H1 (cell line): Measurements from ENCODE around the gene ITGA8. TPM values are rescaled to one million over a fixed set of nuclear protein-coding genes. Genes with fewer than 3 reads are reported as not detected.

Source experiments
- CTCF ChIA-PET: fragments of 300-600 bp; sonication (Branson Sonifier 250); formaldehyde crosslinking; loops from one replicate; lab custom pipeline; 2021; ENCODE audit not compliant: partially characterized antibody; lab: Charles Lee
- POLR2A ChIA-PET: fragments of 300-600 bp; sonication (Branson Sonifier 250); formaldehyde crosslinking; loops from one replicate; lab custom pipeline; 2021; ENCODE audit warnings: inconsistent platforms; ENCODE audit not compliant: partially characterized antibody; lab: Charles Lee
- DNase-seq, 2 experiments: peaks; one replicate each; pipeline versions ENCODE4 v3.0.0 to v3.0.0-alpha.2; 2010 to 2022; ENCODE audit warnings: low spot score in 2 of 2, low read depth in 1 of 2, mixed read lengths in 1 of 2
- FAIRE-seq: peaks from 2 replicates; lab custom pipeline; 2011; peaks lifted over from hg19 to GRCh38; lab: Jason Lieb, UNC
- H2AFZ ChIP-seq: 2 replicates; pipeline ENCODE4 v1.8.1; 2012; ENCODE audit warnings: low read length, inconsistent platforms
- H2AK5ac ChIP-seq: 2 replicates; pipeline ENCODE4 v1.6.1; 2013; ENCODE audit warnings: low read depth, low read length
- H2BK120ac ChIP-seq: replicated peaks from 2 replicates; pipeline ENCODE3; 2013; ENCODE audit warnings: low read depth, low read length, inconsistent platforms
- H2BK12ac ChIP-seq: 2 replicates; pipeline ENCODE4 v1.6.1; 2013; ENCODE audit warnings: low read depth, low read length
- H2BK15ac ChIP-seq: 2 replicates; pipeline ENCODE4 v1.6.1; 2013; ENCODE audit warnings: low read length
- H2BK20ac ChIP-seq: 2 replicates; pipeline ENCODE4 v1.6.1; 2013; ENCODE audit warnings: low read length
- H2BK5ac ChIP-seq: 2 replicates; pipeline ENCODE4 v1.6.1; 2013; ENCODE audit warnings: low read depth, low read length
- H3K14ac ChIP-seq: 2 replicates; pipeline ENCODE4 v1.6.1; 2013; ENCODE audit warnings: inconsistent platforms; ENCODE audit not compliant: insufficient read length
- H3K18ac ChIP-seq: 2 replicates; pipeline ENCODE4 v1.6.1; 2013; ENCODE audit warnings: low read length; ENCODE audit errors: extremely low read depth
- H3K23ac ChIP-seq: 2 replicates; pipeline ENCODE4 v1.6.1; 2013; ENCODE audit warnings: inconsistent platforms; ENCODE audit not compliant: insufficient read length
- H3K23me2 ChIP-seq: 2 replicates; pipeline ENCODE4 v1.6.1; 2013; ENCODE audit warnings: low read depth, low read length
- H3K27ac ChIP-seq: 2 replicates; pipeline ENCODE4 v1.6.1; 2011; ENCODE audit warnings: low read depth, low read length, inconsistent platforms
- H3K27me3 ChIP-seq, 4 experiments: replicated peaks in 1 of 4; 1 replicate in 1 of 4; 2 replicates in 3 of 4; pipeline versions ENCODE4 v1.6.1 to v1.8.1; 2011 to 2013; ENCODE audit warnings: low read length in 3 of 4, mild to moderate bottlenecking in 3 of 4, inconsistent platforms in 2 of 4, mixed read lengths in 2 of 4, moderate library complexity in 1 of 4; ENCODE audit not compliant: control insufficient read depth in 3 of 4, insufficient read depth in 3 of 4; ENCODE audit errors: extremely low read depth in 1 of 4
- H3K36me3 ChIP-seq, 4 experiments: 2 replicates each; pipeline versions ENCODE4 v1.6.1 to v1.8.1; 2011 to 2013; ENCODE audit warnings: mild to moderate bottlenecking in 4 of 4, low read length in 3 of 4, moderate library complexity in 2 of 4, control low read depth in 1 of 4, inconsistent platforms in 1 of 4; ENCODE audit not compliant: insufficient read depth in 4 of 4, control insufficient read depth in 2 of 4
- H3K4ac ChIP-seq: replicated peaks from 2 replicates; pipeline ENCODE3; 2013; ENCODE audit warnings: low read length, low read depth, mixed read lengths, inconsistent platforms; ENCODE audit not compliant: insufficient read length
- H3K4me1 ChIP-seq, 4 experiments: replicated peaks in 1 of 4; 1 replicate in 1 of 4; 2 replicates in 3 of 4; pipeline versions ENCODE4 v1.6.1 to v1.8.1; 2011 to 2013; ENCODE audit warnings: low read length in 3 of 4, inconsistent platforms in 2 of 4, mixed read lengths in 1 of 4; ENCODE audit not compliant: insufficient read depth in 4 of 4, control insufficient read depth in 3 of 4
- H3K4me2 ChIP-seq, 2 experiments: 2 replicates each; pipeline versions ENCODE4 v1.6.1 to v1.8.1; 2011 to 2013; ENCODE audit warnings: low read depth in 2 of 2, low read length in 2 of 2, control low read depth in 1 of 2, inconsistent platforms in 1 of 2, mild to moderate bottlenecking in 1 of 2; ENCODE audit not compliant: insufficient read depth in 1 of 2
- H3K4me3 ChIP-seq, 4 experiments: fragments of 200-600, 300-600 bp in 1 of 4; sonication (generic), shearing (Covaris generic), sonication (Bioruptor Twin) in 1 of 4; 2 replicates each; pipeline versions ENCODE4 v1.5.1 to v1.8.1; 2011 to 2016; ENCODE audit warnings: low read length in 4 of 4, low read depth in 3 of 4, control low read depth in 2 of 4, inconsistent platforms in 2 of 4, mild to moderate bottlenecking in 2 of 4, mixed read lengths in 1 of 4, moderate library complexity in 1 of 4; ENCODE audit not compliant: insufficient read depth in 2 of 4; ENCODE audit errors: extremely low read depth in 1 of 4
- H3K56ac ChIP-seq: replicated peaks from 2 replicates; pipeline ENCODE3; 2013; ENCODE audit warnings: low read depth, mild to moderate bottlenecking, mixed read lengths, low read length, inconsistent platforms; ENCODE audit not compliant: insufficient read length
- H3K79me1 ChIP-seq: 2 replicates; pipeline ENCODE4 v1.6.1; 2013; ENCODE audit warnings: low read depth, low read length, control low read depth
- H3K79me2 ChIP-seq, 2 experiments: 2 replicates each; pipeline versions ENCODE4 v1.6.1 to v1.8.1; 2012 to 2013; ENCODE audit warnings: low read length in 2 of 2, mild to moderate bottlenecking in 2 of 2, inconsistent platforms in 1 of 2; ENCODE audit not compliant: insufficient read depth in 2 of 2, control insufficient read depth in 1 of 2
- H3K9ac ChIP-seq, 4 experiments: replicated peaks in 1 of 4; 1 replicate in 1 of 4; 2 replicates in 3 of 4; pipeline versions ENCODE4 v1.6.1 to v1.8.1; 2011 to 2013; ENCODE audit warnings: low read depth in 3 of 4, low read length in 3 of 4, control low read depth in 2 of 4, mild to moderate bottlenecking in 2 of 4, moderate library complexity in 2 of 4, inconsistent platforms in 1 of 4; ENCODE audit errors: extremely low read depth in 1 of 4
- H3K9me3 ChIP-seq, 2 experiments: 2 replicates each; pipeline versions ENCODE4 v1.6.1 to v1.8.1; 2012 to 2013; ENCODE audit warnings: mild to moderate bottlenecking in 2 of 2, moderate library complexity in 2 of 2, control low read depth in 1 of 2, inconsistent platforms in 1 of 2, low read depth in 1 of 2, low read length in 1 of 2, mixed read lengths in 1 of 2; ENCODE audit not compliant: insufficient read depth in 2 of 2
- H4K20me1 ChIP-seq, 2 experiments: replicated peaks in 1 of 2; 2 replicates each; pipeline versions ENCODE3 to v1.8.1; 2011 to 2013; ENCODE audit warnings: inconsistent platforms in 2 of 2, low read length in 2 of 2, mild to moderate bottlenecking in 1 of 2; ENCODE audit not compliant: insufficient read depth in 2 of 2, control insufficient read depth in 1 of 2
- H4K5ac ChIP-seq: 2 replicates; pipeline ENCODE4 v1.6.1; 2013; ENCODE audit warnings: low read length, low read depth, mixed read lengths, inconsistent platforms; ENCODE audit not compliant: insufficient read length
- H4K8ac ChIP-seq: 2 replicates; pipeline ENCODE4 v1.8.0; 2013; ENCODE audit warnings: mild to moderate bottlenecking, moderate library complexity, low read length, inconsistent platforms; ENCODE audit not compliant: insufficient read depth; ENCODE audit errors: extremely low read depth
- H4K91ac ChIP-seq: replicated peaks from 2 replicates; pipeline ENCODE3; 2013; ENCODE audit warnings: low read length, mixed read lengths, inconsistent platforms; ENCODE audit not compliant: insufficient read length
- BACH1 ChIP-seq: IDR thresholded peaks from 2 replicates; pipeline ENCODE4 v1.6.1; 2012; ENCODE audit warnings: low read length, improper control_type of control experiment
- BCL11A ChIP-seq, 2 experiments: IDR thresholded peaks; one replicate each; pipeline ENCODE4 v1.6.1; 2011; ENCODE audit warnings: low read depth in 2 of 2, low read length in 2 of 2, mild to moderate bottlenecking in 2 of 2
- CHD2 ChIP-seq: IDR thresholded peaks from 2 replicates; pipeline ENCODE4 v1.6.1; 2012; ENCODE audit warnings: low read length, improper control_type of control experiment
- E2F6 ChIP-seq: IDR thresholded peaks from 2 replicates; pipeline ENCODE4 v1.6.1; 2012; ENCODE audit warnings: inconsistent platforms
- FOSL1 ChIP-seq: IDR thresholded peaks from 2 replicates; pipeline ENCODE4 v1.6.1; 2011; ENCODE audit warnings: mild to moderate bottlenecking, low read depth, low read length, moderate library complexity; ENCODE audit not compliant: insufficient read depth
- HDAC6 ChIP-seq: IDR thresholded peaks from one replicate; pipeline ENCODE4 v1.7.1; 2012; ENCODE audit warnings: low read depth, mild to moderate bottlenecking, inconsistent platforms, low read length, moderate library complexity
- JUN ChIP-seq: IDR thresholded peaks from 2 replicates; pipeline ENCODE4 v1.6.1; 2011; ENCODE audit warnings: low read depth, mild to moderate bottlenecking, improper control_type of control experiment, low read length
- KDM4A ChIP-seq: IDR thresholded peaks from one replicate; pipeline ENCODE4 v1.7.1; 2012; ENCODE audit warnings: low read depth, mild to moderate bottlenecking, moderate library complexity, low read length, inconsistent platforms; ENCODE audit not compliant: severe bottlenecking
- NRF1 ChIP-seq: IDR thresholded peaks from 2 replicates; pipeline ENCODE4 v1.6.1; 2011; ENCODE audit warnings: mild to moderate bottlenecking, low read depth, low read length, improper control_type of control experiment
- POLR2AphosphoS5 ChIP-seq: IDR thresholded peaks from 2 replicates; pipeline ENCODE4 v1.6.1; 2011; ENCODE audit warnings: low read depth, low read length
- RAD21 ChIP-seq, 2 experiments: IDR thresholded peaks in 1 of 2; conservative IDR thresholded peaks in 1 of 2; 2 replicates each; pipeline ENCODE4 v1.6.1; 2011; ENCODE audit warnings: low read depth in 2 of 2, low read length in 2 of 2, improper control_type of control experiment in 1 of 2, inconsistent platforms in 1 of 2, mild to moderate bottlenecking in 1 of 2, moderate library complexity in 1 of 2
- RXRA ChIP-seq: IDR thresholded peaks from 2 replicates; pipeline ENCODE4 v1.6.1; 2011; ENCODE audit warnings: low read depth, mild to moderate bottlenecking, low read length, moderate library complexity; ENCODE audit not compliant: insufficient read depth
- SAP30 ChIP-seq: fragments of 300-600 bp; sonication (generic); IDR thresholded peaks from 2 replicates; pipeline ENCODE4 v1.7.1; 2012; ENCODE audit warnings: low read length, moderate library complexity, mild to moderate bottlenecking, inconsistent platforms; ENCODE audit not compliant: insufficient read depth, insufficient replicate concordance
- SRF ChIP-seq: IDR thresholded peaks from 2 replicates; pipeline ENCODE4 v1.6.1; 2011; ENCODE audit warnings: mild to moderate bottlenecking, low read depth, low read length, moderate library complexity
- TBP ChIP-seq: IDR thresholded peaks from 2 replicates; pipeline ENCODE4 v1.6.1; 2011; ENCODE audit warnings: low read depth, low read length, improper control_type of control experiment
- WGBS, 2 experiments: shearing (Covaris generic) in 1 of 2; methylation state at CpG; one replicate each; pipeline versions ENCODE4 v1.1.6 to v1.1.7; 2013 to 2015; ENCODE audit warnings: low lambda C conversion rate in 2 of 2, mixed read lengths in 2 of 2, inconsistent platforms in 1 of 2, low coverage in 1 of 2, missing lambda C conversion rate in 1 of 2; ENCODE audit not compliant: insufficient replicate concordance in 2 of 2, insufficient coverage in 1 of 2, insufficient read length in 1 of 2; ENCODE audit errors: extremely low coverage in 1 of 2, missing lambda C conversion rate in 1 of 2; 5-methylcytosine and 5-hydroxymethylcytosine counted together
- polyA plus RNA-seq, 7 experiments: library from polyadenylated mRNA; depleted of rRNA in 3 of 7; stranded (reverse) in 5 of 7; unstranded in 2 of 7; fragments of >200 nt in 5 of 7; fragments of 200-250 nt in 2 of 7; gene quantifications; 1 replicate in 5 of 7; 2 replicates in 1 of 7; 4 replicates in 1 of 7; pipeline versions ENCODE4 v1.2.1 to v1.2.3, GENCODE V29; 2011 to 2013; ENCODE audit warnings: missing spikeins in 2 of 7, mixed read lengths in 2 of 7
- total RNA-seq: library from RNA; stranded (reverse); fragmentation: NEBNext Ultra II Directional; extraction: Animal tissue kit (Norgen Biotek cat#: 25700); gene quantifications from 2 replicates; pipeline ENCODE4 v1.2.1, GENCODE V29; 2021

ITGA8 gene
- total and polyA plus RNA-seq, 2 of the 8 experiments (the other 6 are each of a cell fraction or from before 2014, with no cell fraction given): not detected

GRCh38 chr10:15754937-15755336 is 35.2 kb upstream of the ITGA8 start:
- ChIA-PET CTCF (no interaction called here), POLR2A (no interaction called here)
- Histone ChIP-seq H4K20me1 (no peaks in the 10 kb centered on the region), H4K5ac (no peak overlapping the region), H2BK15ac (no peak overlapping the region), H2BK12ac (no peak overlapping the region), H3K14ac (no peak overlapping the region), H3K27me3 (no peaks in the 10 kb centered on the region), H3K27ac (no peak overlapping the region), H3K9me3 (no peaks in the 10 kb centered on the region), H2BK20ac (no peak overlapping the region), H4K91ac (no peak overlapping the region), H3K4ac (no peak overlapping the region), H2BK5ac (no peak overlapping the region), H2BK120ac (no peak overlapping the region), H2AK5ac (no peak overlapping the region), H3K4me2 (no peak overlapping the region), H3K23me2 (no peaks in the 10 kb centered on the region), H3K79me2 (no peaks in the 10 kb centered on the region), H4K8ac (no peak overlapping the region), H3K18ac (no peak overlapping the region), H3K36me3 (no peaks in the 10 kb centered on the region), H3K4me1 (no peaks in the 10 kb centered on the region), H3K23ac (no peak overlapping the region), H3K56ac (no peak overlapping the region), H3K79me1 (no peaks in the 10 kb centered on the region), H3K4me3 (no peak overlapping the region), H3K9ac (no peak overlapping the region), H2AFZ (no peak overlapping the region)
- FAIRE-seq (no peak), DNase-seq (no peak)
- 85% methylated on average over 2 of the region's 2 CpGs; no CpG with 5 or more reads in 1 of the 2 experiments for WGBS, 2 experiments
- TF ChIP-seq JUN: no peak
- TF ChIP-seq E2F6: no peak
- TF ChIP-seq FOSL1: no peak
- TF ChIP-seq CHD2: no peak
- TF ChIP-seq POLR2AphosphoS5: no peak
- TF ChIP-seq RAD21 (IDR thresholded peaks at IDR 0.05 in 1 of 2, conservative IDR thresholded peaks at IDR 0.05 in 1 of 2; ENCODE audit: low read depth in 2 of 2, low read length in 2 of 2): no peak
- no peak for TF ChIP-seq KDM4A
- TF ChIP-seq RXRA: no peak
- no peak for TF ChIP-seq HDAC6
- no peak for TF ChIP-seq BACH1
- no peak for TF ChIP-seq TBP
- no peak for TF ChIP-seq NRF1
- TF ChIP-seq SAP30: no peak
- no peak for TF ChIP-seq SRF
- no peak for TF ChIP-seq BCL11A (IDR thresholded peaks at IDR 0.05; ENCODE audit: low read depth in 2 of 2, low read length in 2 of 2)
